GM11168 (cell line): Measurements from ENCODE around the gene SOX8.

ENCODE experiments used
- in situ Hi-C: fragments of 300-500 bp; cut with MboI; formaldehyde crosslinking; loops from one replicate; pipeline ENCODE4 v1.12.0; 2022; ENCODE audit warnings: low sequenced_read_pairs; ENCODE audit not compliant: unreplicated experiment

Gene SOX8

DNA sequence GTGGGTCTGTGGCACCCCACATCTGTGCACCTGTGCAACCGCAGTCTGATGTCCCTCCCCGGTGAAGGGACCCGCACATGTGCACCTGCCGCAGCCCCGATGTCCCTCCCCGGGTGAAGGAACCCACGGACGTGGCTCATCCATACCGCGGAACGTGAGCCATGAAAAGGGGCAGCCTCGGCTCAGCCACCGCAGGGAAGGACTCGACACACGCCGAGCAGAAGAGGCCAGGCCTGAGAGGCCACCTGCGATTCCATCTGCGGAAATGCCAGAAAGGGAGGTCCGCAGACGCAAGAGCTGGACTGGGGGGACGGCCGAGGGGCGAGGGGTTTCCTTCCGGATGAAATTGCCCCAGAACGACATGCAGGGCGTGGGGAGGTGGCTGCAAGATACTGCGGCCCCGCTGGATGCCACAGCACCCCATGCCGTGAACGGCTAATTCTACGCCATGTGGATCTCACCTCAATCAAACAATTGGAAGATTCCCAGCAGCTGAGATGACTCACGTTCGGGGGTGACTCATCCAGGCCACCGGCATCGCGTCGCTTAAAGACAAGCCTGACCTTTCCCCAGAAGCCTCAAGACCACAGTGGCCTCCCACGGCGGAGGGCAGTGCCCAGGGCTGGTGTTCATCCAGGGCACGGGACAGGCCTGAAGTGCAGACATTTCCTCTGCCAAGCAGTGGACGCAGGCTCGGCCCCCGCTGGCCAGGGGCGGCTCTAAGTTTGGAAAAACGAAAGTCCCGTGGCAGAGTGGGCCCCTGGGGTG, 21.0 kb downstream of the SOX8 start:
- in situ Hi-C loops = no loop called here

GRCh38 chr16:1003391-1004347, 22.1 kb downstream of the SOX8 start:
- in situ Hi-C loops = no loop called here

DNA sequence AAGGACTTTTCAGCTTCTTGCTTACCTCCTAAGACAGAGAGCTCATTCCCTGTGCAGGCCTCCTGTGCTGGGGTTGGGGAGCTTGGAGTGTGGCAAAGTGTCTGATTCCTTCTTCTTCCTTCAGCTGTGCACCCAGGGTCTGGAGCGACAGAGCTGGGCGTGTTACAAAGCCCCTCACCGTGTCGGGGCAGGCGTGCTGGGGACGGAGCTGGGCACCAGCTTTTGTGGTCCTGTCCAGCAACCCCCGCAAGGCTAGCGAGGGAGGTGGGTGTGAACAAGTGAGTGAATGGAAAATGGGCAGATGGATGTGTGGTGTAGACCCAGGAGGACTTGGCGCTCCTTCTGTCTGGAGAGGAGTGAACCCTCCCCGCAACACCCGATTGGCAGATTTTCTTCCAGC, 23.7 kb downstream of the SOX8 start:
- in situ Hi-C loops = no loop called here

DNA sequence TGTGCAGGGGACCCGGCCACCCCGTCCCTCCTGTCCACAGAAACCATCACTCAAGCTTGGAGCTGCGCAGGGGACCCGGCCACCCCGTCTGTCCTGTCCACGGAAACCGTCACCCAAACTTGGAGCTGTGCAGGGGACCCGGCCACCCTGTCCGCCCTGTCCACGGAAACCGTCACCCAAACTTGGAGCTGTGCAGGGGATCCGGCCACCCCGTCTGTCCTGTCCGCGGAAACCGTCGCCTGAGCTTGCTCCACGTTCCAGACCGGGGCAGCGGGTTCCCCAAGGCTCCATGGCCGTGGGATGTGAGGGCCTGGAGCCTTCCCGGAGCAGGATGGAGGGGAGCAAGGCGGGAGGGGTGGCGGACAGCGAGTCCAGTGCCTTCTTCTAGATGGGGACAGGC, 25.2 kb downstream of the SOX8 start:
- in situ Hi-C loops = no loop called here

DNA sequence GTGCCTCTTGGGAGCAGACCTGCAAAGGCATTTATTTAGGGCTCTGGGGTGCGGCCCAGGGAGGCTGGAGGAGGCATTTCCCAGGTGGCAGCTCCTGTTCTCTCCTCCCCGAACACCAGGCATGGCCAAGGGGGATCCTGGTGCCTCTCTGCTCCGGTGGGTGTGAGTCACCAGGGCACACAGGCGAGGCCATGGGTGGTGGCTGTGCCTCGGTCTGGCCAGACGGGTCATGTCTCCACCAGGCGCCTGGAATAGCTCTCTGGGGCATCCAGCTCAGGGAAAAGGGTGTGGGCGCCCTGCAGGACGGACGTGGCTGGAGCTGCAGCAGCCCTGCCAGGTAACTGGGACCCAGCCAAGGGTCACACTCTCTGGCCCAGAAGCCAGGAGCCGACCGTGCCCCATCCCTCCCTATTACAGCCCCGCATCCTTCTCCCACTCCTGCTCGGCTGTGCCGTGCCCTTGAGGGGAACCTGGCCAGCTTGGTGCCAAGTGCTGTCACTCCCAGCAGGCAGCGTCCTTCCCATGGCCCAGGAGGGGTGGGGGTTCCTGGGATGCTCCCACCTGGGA, 25.8 kb downstream of the SOX8 start:
- in situ Hi-C loops = no loop called here

DNA sequence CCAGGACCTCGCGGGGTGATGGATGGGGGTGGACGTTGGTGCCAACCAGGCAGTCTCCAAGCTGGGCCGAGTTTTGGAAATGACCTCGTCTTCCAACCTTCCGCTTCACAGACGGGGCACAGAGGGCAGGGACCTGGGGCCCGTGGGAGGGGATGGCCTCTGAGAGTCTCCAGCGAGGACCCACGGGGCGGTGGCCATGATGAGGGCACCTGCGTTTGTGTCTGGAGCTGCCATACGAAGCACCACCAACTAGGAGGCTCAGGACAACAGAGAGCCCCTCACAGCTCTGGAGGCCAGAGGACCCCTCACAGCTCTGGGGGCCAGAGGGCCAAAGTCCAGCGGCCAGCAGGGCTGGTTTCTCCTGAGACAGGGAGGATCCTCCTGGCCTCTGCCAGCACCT, 26.5 kb downstream of the SOX8 start:
- in situ Hi-C loops = no loop called here

GRCh38 chr16:1009358-1010150, 28.0 kb downstream of the SOX8 start:
- in situ Hi-C loops = no loop called here

DNA sequence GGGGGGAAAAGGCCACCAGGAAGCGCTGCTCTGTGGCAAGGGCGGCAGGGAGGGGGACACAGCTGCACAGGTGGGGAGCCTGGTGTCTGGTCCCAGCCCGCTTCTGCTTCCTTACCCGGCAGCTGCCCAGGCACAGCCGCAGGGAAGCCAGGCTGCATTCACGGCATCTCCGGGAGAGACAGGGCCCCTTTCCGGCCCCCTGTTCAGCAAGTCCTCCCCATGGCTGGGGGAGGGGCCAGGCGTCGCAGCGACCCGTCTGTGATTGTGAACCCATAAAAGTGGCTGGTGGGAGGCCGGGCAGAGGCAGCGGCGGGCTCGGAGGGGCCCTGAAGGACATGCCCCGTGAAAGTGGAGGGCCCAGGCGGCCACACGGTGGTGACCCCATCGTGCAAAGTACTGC, 28.7 kb downstream of the SOX8 start:
- in situ Hi-C loops = no loop called here

- in situ Hi-C loops = no loop called here
These were observed 29.2 kb downstream of the SOX8 start for GRCh38 chr16:1010815-1011214.

DNA sequence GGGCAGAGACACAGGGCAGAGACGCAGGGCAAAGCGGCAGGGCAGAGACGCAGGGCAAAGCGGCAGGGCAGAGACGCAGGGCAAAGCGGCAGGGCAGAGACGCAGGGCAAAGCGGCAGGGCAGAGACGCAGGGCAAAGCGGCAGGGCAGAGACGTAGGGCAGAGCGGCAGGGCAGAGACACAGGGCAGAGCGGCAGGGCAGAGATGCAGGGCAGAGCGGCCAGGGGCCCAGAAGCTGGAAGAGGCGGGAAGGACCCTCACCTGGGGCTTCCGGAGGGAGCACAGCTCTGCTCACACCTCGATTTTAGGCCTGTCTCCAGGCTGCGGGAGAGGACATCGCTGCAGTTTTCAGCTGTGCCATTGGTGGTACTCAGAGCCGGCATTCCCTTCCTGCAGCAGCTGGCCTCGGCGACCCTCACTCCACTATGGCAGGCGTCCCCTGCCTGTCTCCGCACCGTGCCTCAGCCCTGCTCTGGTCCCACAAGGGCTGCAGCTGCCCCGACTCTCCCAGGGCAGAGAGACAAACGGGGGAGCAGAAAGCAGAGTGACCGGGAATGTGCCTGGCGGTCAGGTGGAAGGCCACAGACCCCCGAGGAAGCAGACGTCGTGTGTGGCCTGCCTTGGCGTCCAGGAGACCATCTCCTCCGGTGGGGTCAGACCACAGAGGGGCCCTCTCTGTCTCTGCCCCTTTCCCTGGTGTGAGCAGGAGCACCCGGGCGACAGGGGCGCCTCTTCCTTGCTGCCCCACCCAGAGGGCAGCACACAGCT, 29.9 kb downstream of the SOX8 start:
- in situ Hi-C loops = no loop called here

GRCh38 chr16:1012135-1012534, 30.6 kb downstream of the SOX8 start:
- in situ Hi-C loops = no loop called here

DNA sequence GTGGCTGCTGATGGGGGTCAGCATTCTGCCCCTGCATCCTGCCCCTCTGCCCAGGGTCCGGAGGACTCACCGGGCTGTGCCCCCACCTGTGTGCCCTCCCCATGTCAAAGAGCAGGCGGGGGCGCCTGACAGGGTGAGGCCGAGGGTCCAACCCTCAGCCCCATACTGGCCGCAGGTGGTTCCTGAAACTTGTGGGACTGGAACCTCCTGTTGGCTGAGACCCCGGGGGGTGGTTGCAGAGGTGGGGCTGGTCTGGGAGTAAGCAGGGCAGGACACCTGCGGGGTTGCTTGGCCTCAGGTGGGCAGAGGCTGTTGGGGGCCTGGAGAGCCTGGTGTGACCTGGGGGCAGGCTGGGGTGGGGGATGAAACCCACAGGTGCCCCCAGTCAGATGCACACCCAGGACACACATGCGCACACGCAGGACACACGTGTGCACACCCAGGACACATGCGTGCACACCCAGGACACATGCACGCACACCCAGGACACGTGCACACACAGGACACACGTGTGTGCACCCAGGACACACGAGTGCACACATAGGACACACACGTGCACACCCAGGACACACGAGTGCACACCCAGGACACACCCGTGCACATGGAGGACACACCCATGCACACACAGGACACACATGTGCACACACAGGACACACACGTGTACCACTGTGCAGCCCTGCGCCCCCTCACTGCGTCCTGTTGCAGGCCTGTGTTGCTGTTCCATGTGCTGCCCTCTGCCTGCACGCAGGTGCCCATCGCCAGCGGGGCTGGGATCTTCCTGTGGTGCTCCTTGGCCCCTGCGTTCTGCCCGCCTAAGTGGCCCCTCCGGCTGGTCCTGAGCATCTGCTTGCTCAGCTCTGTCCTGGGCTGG, 31.4 kb downstream of the SOX8 start:
- in situ Hi-C loops = no loop called here

DNA sequence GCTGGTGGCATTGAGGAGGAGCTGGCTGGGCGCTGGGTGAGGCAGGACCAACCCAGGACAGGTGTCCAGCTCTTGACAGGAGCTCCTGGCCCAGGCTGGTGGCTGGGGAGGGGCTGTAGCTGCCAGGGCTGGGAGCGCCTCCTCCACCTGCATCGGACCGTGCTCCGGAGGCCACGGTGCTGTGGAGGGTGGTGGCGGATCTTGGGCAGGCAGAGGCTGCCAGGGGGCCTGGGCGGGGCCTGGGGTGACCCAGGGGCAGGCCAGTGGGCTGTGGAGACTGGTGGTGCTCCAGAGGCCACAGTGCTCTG, 32.0 kb downstream of the SOX8 start:
- in situ Hi-C loops = no loop called here

GRCh38 chr16:1014221-1014620, 32.7 kb downstream of the SOX8 start:
- in situ Hi-C loops = no loop called here

DNA sequence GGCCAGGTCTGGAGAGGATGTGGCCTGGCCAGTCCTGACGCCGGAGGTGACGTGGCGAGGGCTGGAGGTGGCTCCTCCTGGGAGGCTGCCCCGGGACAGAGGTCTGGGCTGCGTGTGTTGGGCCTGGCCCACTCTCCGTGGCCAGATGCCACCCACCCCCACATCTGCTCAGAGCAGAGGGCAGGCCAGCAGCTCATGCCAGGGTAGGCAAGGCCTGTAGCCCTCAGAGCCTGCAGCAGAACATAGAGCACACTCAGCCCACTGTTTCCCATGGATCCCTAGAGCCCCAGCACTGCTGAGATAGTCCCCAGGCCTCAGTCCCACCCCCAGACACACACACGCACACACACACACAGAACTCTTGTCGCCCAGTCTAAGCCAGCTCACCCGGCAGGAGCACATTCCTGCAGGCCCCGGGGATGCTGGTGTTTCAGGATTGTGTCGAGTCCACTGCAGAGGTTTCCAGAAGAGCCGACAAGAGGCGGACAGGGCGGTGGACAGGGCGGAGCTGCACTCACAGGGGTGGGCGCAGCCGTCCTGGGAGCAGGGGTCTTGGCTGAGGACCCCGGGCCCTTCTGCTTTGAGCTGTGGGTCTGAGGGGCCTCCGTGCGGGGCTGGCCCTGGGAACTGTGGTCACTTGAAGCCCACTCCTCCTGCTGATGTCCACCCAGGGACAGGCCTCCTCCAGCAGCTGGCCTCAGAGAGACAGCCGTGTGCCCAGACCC, 33.4 kb downstream of the SOX8 start:
- in situ Hi-C loops = no loop called here

- in situ Hi-C loops = no loop called here
These were observed 37.1 kb downstream of the SOX8 start for GRCh38 chr16:1018447-1019198.

GRCh38 chr16:1019231-1020090, 37.9 kb downstream of the SOX8 start:
- in situ Hi-C loops = no loop called here
